IPS-20b (cell line): ENCODE results near the gene MYO1E.

Source experiments
- H3K27ac ChIP-seq: one replicate; pipeline ENCODE4 v1.5.1; 2013; ENCODE audit warnings: low read length
- H3K27me3 ChIP-seq: 2 replicates; pipeline ENCODE4 v1.6.1; 2013; ENCODE audit warnings: mild to moderate bottlenecking, low read length, inconsistent platforms; ENCODE audit not compliant: insufficient read depth
- H3K36me3 ChIP-seq: 2 replicates; pipeline ENCODE4 v1.6.1; 2013; ENCODE audit warnings: low read depth, mild to moderate bottlenecking, inconsistent platforms, low read length, moderate library complexity; ENCODE audit not compliant: insufficient read depth
- H3K4me1 ChIP-seq: 2 replicates; pipeline ENCODE4 v1.6.1; 2013; ENCODE audit warnings: mild to moderate bottlenecking, control low read depth, inconsistent platforms, low read length, moderate library complexity; ENCODE audit not compliant: insufficient read depth
- H3K4me3 ChIP-seq: 2 replicates; pipeline ENCODE4 v1.5.1; 2013; ENCODE audit warnings: mild to moderate bottlenecking, low read length, inconsistent platforms
- H3K9ac ChIP-seq: 2 replicates; pipeline ENCODE4 v1.6.1; 2013; ENCODE audit warnings: low read depth, mild to moderate bottlenecking, inconsistent platforms, low read length, moderate library complexity
- H3K9me3 ChIP-seq: 2 replicates; pipeline ENCODE4 v1.6.1; 2013; ENCODE audit warnings: mild to moderate bottlenecking, low read depth, low read length, inconsistent platforms; ENCODE audit not compliant: insufficient read depth

Gene MYO1E

DNA sequence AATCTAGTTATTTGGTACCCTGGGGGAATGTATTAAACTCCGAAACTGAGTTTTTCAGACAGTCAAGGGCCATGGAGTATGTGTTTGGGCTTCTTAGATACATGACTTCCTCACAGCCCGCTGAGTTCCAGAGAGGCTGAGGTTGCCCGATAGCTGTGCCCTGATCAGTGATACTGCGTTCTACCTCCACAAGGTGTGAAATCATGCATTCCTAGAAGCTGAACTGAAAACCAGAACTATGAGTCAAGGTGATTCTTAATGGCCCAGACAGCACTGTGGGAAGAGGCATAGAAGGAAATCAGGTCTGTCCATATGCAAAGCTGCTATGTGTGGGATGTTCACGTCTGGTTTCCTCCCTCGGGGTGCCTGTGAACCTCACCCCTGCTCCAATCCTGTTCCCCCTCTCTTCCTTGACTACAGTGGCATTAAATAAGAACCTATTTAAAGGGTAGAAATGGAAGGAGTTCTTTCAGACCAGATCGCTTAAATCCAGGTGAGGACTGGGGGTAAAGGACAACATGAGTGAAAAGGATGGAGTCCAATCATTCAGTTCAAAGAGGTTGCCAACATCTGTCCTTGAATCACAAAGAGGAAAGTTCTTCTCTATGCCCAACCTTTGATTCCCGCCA lies 74.3 kb downstream of the MYO1E start:
- H3K36me3 ChIP-seq: no peaks in the 10 kb centered on the region
- no peaks in the 10 kb centered on the region for H3K27me3 ChIP-seq
- no peak overlapping the region for H3K4me3 ChIP-seq
- H3K9ac ChIP-seq: no peak overlapping the region
- no peaks in the 10 kb centered on the region for H3K9me3 ChIP-seq
- H3K27ac ChIP-seq: no peak overlapping the region
- H3K4me1 ChIP-seq: peaks cover 26% of the 10 kb centered on the region

DNA sequence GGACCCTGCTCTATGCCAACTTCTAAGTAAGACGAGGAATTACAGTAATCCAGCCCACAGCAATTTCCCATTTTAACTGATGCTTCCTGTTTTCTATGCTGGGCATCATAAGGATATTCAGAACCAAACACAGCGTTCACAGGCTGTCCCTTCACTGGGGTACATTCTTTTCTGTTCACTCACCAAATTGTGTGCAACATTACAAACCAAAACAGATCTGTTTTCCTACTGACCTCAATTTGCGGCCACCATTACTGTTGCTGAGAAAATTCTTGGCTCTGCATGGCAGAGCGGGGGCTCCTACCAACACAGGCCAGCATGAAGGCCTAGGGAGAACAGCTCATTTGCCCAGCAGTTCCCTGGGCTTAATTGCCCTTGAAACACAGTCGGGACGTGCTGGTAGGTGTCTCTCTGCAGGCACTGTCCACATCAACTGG lies 76.5 kb downstream of the MYO1E start:
- H3K4me1 ChIP-seq: peaks cover 40% of the 10 kb centered on the region
- no peak overlapping the region; the same call in 1 of the 2 replicates for H3K9ac ChIP-seq
- H3K4me3 ChIP-seq: no peak overlapping the region
- no peaks in the 10 kb centered on the region for H3K27me3 ChIP-seq
- H3K9me3 ChIP-seq: no peaks in the 10 kb centered on the region
- H3K36me3 ChIP-seq: no peaks in the 10 kb centered on the region
- H3K27ac ChIP-seq: no peak overlapping the region

DNA sequence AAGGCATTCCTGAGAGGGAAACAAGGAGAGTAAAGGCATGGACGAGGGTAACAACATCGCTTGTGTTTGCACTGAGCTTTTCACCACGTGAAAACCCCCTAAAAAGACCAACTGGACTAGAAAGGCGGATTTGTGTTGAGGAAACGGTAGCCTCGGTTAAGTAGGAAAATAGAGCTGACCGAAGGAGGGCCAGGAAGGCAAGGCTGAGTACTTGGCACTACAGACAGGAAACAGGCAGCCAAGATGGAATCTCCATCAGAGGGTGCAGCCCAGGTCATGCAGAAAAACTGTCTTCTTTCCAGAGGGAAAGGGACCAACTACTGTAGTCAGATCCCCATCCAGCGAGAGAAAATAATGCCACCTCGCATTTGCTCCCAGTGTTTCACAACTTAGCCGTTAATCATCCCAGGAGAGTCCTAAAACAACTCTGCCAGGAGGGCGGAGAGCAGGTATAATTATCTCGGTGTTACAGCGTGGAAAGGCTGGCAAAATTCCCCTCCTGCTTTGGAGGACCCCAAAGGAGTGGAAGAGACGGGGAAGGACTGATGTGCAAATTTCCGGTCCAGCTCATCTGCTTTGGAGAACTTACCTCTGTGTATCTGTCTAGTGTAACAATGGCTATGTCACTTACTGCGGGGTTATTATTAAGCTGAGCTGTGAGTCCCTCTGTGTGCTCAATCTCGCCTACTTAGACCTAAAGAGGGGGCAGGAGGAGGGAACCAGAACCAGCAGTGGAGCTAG lies 77.2 kb downstream of the MYO1E start:
- Histone ChIP-seq H3K4me3 (no peak overlapping the region), H3K4me1 (peaks cover 45% of the 10 kb centered on the region), H3K36me3 (no peaks in the 10 kb centered on the region), H3K9me3 (no peaks in the 10 kb centered on the region), H3K27ac (no peak overlapping the region), H3K9ac (no peak overlapping the region; the same call in 1 of the 2 replicates), H3K27me3 (no peaks in the 10 kb centered on the region)

DNA sequence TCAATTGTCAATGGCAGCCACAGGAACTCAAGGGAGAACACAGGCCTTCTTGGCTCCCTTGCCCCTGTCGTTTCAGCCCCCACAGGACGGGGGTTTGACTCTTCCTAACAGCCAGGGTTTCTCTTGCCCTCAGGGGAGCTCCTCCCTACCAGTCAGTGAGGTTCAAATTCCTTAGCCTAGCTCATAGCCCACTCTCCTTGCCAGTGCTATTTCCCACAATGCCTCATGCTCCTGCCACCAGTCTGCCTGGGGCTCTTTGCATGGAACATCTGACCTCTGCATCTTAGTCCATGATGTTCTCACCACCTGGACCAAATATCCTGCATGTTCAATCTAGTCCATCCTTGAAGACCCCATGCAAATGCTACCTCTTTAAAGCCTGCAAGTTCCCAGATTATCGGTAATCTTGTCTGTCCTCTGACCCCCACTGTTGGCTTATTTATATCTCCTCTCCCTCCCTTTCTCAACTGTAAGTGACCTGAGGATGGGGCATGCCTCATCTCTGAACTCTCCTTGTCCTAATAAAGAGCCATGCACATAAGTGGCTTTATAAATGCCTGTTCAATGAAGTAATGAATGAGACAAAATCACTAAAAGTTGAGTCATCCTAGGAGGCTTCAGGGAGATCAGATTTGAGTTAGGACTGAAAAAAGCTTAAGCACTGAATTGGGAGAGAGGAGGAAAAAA lies 78.0 kb downstream of the MYO1E start:
- no peaks in the 10 kb centered on the region for H3K9me3 ChIP-seq
- no peak overlapping the region for H3K27ac ChIP-seq
- H3K27me3 ChIP-seq: no peaks in the 10 kb centered on the region
- no peak overlapping the region for H3K9ac ChIP-seq
- H3K4me1 ChIP-seq: peaks cover 45% of the 10 kb centered on the region
- no peaks in the 10 kb centered on the region for H3K36me3 ChIP-seq
- no peak overlapping the region for H3K4me3 ChIP-seq

DNA sequence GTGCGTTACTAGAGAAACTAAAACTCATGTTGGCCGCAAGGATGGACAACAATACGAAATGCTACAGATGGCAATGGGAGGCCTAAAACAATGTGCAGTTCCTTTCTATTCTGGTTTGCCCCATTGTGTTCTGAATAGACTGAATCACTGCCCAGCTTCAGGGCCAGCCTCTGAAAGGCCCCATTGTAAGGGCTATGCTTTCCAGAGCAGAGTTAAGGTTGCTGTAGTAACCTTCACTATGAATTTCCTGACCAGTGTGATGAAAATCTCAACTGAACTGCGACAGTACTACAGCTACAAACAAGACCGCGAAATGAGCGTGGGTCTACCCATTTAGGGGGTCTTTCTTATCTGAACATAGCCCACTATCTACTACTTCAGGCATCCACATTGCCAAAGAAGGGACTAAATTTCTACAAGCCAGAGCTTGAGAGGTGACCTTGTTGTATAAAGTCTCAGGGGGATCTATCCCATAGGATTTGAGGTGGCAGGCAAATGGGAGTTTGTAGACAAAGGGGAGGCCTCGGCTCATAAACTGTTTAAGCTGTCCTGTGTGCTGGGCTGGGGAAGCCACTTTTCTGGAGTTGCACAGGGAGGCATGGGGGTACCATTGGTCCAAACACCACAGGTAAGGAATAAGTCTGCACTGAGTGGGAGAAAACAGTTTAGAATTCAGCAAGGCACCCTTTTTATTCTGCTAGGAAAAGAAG lies 80.1 kb downstream of the MYO1E start:
- no peaks in the 10 kb centered on the region for H3K36me3 ChIP-seq
- H3K4me3 ChIP-seq: no peak overlapping the region
- H3K9me3 ChIP-seq: no peaks in the 10 kb centered on the region
- H3K9ac ChIP-seq: peak overlapping the region; percentile 35; the same call in 1 of the 2 replicates
- H3K27ac ChIP-seq: peak overlapping the region; percentile 3
- no peaks in the 10 kb centered on the region for H3K27me3 ChIP-seq
- peaks cover 38% of the 10 kb centered on the region for H3K4me1 ChIP-seq

DNA sequence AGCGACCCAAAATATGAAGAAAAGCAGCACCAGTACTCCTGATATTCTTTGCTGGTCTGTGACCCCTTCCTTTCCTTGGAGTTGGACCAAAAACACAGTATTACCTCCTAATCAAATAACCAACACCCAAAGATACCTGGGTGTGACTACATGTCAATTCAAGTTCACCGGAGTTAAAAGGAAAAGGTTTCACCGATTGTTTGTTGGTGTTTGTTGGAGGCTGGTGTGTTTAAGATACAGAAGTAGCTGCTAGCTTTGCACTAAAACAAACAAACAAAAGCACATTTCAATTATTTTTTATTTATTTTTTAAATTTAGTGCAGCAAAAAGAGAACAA lies 81.5 kb downstream of the MYO1E start:
- H3K4me1 ChIP-seq: peaks cover 34% of the 10 kb centered on the region
- H3K9ac ChIP-seq: no peak overlapping the region
- no peaks in the 10 kb centered on the region for H3K27me3 ChIP-seq
- no peaks in the 10 kb centered on the region for H3K9me3 ChIP-seq
- H3K36me3 ChIP-seq: no peaks in the 10 kb centered on the region
- H3K27ac ChIP-seq: no peak overlapping the region
- H3K4me3 ChIP-seq: no peak overlapping the region

DNA sequence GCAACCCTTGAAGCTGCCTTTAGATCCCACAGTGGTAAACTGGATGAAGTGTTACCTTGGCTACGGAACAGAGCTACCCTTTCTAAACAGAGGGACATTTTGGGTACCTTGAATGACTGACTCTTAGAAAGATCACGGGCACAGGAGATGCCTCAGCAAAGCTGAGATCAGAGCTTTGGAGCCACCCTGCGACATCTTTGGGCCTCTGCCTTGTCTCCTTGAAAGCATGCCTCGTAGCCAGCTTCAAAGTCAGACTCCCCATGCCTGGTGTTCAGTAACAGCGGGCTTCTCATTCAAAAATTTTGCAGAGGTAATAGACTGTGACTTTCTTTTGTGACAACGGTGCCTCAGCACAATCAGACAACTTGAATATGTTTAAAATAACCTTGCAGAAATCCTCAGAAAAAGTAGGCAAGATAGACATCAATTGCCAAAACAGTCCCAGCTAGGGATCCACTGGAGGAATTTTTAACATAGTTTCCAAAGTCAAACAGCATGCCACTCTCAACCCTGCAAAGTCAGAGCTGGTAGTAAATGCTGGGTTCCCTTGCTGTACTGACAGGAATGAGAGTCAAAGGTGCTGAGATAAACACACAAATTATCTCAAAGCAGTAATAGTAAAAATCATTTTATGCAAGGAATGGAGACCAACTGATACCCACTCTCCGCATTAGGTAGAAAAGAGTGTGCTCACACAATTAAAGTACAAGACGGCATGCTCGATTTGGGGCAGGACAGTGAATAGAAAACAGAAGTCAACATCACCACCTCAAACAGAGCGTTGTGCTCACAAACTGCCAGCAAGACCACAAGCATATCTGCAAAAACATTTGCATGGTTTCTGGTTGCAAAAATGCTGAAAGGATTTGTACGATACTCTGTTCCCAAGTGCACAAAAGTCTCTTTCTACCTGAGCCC lies 82.1 kb downstream of the MYO1E start:
- Histone ChIP-seq H3K36me3 (no peaks in the 10 kb centered on the region), H3K4me3 (no peak overlapping the region), H3K9me3 (no peaks in the 10 kb centered on the region), H3K9ac (no peak overlapping the region), H3K27ac (no peak overlapping the region), H3K27me3 (no peaks in the 10 kb centered on the region), H3K4me1 (peaks cover 28% of the 10 kb centered on the region)

DNA sequence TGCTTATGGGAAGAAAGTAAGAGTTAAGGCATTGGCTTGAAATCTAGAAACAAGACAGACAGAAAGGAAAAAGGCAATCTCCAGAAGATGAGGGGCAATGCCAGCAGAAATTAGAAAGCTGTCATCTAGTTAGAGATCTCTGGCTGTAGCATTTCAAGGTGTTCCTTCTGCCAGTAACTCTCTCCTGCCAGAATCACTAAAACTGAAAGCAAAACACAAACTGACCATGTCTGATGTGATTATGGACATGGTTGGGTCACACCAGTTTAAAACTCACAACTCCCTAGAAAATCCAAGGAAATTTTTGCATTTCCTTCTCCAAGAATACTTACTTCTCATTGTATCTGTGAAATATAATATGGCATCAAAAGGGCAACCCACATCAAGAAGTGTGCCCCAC lies 83.1 kb downstream of the MYO1E start:
- no peaks in the 10 kb centered on the region for H3K27me3 ChIP-seq
- no peaks in the 10 kb centered on the region for H3K36me3 ChIP-seq
- no peak overlapping the region for H3K4me3 ChIP-seq
- H3K4me1 ChIP-seq: peaks cover 20% of the 10 kb centered on the region
- H3K27ac ChIP-seq: no peak overlapping the region
- H3K9ac ChIP-seq: no peak overlapping the region
- H3K9me3 ChIP-seq: no peaks in the 10 kb centered on the region

DNA sequence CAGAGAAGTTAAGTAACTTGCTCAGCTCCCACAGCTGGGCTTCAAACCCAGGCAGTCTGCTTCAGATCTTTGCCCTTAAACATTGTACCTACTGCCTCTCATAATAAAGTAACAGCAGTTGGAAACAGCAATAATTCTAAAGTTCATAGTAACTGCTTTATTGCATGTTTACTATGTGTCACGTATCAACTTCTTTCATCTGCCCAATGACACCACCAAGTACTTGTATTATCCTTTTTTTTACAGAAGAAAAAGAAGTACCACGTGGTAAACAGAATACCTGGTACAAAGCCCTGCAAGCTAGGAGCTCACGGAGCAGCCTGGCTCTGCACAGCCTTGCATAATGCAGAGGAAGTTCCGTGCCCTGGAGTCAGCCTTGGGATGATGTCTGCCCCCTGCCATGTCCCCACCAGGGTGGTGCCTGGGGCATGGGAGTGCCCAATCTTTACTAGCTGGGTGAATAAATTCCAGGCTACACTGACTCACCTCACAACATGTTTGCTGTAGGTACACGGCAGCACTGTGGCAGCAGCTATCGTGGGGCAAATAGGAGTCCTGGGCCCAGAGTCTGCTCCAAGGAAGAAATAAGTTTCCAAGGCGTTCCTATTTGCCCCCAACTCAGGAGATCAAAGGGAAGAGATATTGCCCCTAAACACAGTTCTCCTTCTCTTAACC lies 88.8 kb downstream of the MYO1E start:
- H3K4me1 ChIP-seq: peaks cover 6% of the 10 kb centered on the region; the same call in 1 of the 2 replicates
- no peak overlapping the region for H3K9ac ChIP-seq
- H3K27ac ChIP-seq: no peak overlapping the region
- no peaks in the 10 kb centered on the region for H3K9me3 ChIP-seq
- no peaks in the 10 kb centered on the region for H3K36me3 ChIP-seq
- no peak overlapping the region for H3K4me3 ChIP-seq
- H3K27me3 ChIP-seq: no peaks in the 10 kb centered on the region

DNA sequence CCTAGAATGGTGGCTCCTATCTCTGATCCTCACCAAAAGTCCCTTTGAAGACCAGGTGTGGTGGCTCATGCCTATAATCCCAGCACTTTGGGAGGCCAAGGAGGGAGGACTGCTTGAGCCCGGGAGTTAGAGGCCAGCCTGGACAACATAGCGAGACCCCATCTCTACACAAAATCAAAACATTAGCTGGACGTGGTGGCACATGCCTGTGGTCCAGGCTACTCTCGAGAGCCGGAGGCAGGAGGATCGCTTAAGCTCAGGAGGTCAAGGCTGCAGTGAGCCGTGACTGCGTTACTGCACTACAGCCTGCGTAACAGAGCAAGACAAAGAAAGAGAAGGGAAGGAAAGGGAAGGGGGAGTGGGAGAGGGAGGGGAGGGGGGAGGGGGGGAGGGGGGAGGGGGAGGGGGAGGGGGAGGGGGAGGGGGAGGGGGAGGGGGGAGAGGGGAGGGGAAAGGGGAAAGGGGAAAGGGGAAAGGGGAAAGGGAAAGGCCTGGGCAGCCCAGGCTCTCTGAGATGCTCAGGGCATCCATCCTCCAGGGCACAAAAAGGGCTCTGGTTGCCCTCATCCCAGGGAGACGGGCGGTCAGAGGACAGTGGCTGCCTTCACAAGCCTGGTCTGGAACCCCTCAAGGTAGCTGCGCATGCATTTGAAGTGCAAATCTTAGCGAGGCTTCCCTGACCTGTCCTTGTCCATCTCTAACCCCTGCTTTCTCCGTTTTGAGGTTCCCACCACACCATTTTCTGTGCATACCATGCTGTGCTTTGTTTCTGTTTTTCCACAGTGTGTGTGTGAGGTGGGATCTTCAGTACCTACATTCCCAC lies 89.9 kb downstream of the MYO1E start:
- H3K4me1 ChIP-seq: peaks cover 6% of the 10 kb centered on the region; the same call in 1 of the 2 replicates
- H3K9me3 ChIP-seq: no peaks in the 10 kb centered on the region
- H3K36me3 ChIP-seq: no peaks in the 10 kb centered on the region
- H3K4me3 ChIP-seq: no peak overlapping the region
- no peak overlapping the region for H3K27ac ChIP-seq
- no peaks in the 10 kb centered on the region for H3K27me3 ChIP-seq
- no peak overlapping the region for H3K9ac ChIP-seq
